RWPE2 (cell line): ENCODE measurements around the gene CLEC4G.

Experiments
- ATAC-seq: fragments of 200-7000 bp; cut with Tn5 transposase; 3 replicates; pipeline ENCODE4 v1.9.1; 2021; ENCODE audit warnings: low read depth
- DNase-seq: peaks from one replicate; pipeline ENCODE4 v3.0.0-alpha.2; 2020; ENCODE audit warnings: low spot score
- H3K27ac ChIP-seq: fragments of 450-650 bp; 2 replicates; pipeline ENCODE4 v1.5.1; 2017; ENCODE audit warnings: mild to moderate bottlenecking; ENCODE audit not compliant: poor library complexity, severe bottlenecking
- H3K27me3 ChIP-seq: fragments of 250-450 bp; sonication (Bioruptor Pico); 2 replicates; pipeline ENCODE4 v1.5.1; 2021; ENCODE audit warnings: mild to moderate bottlenecking, moderate library complexity; ENCODE audit not compliant: insufficient read depth, poor library complexity, severe bottlenecking
- H3K36me3 ChIP-seq: fragments of 250-450 bp; sonication (Bioruptor Pico); 2 replicates; pipeline ENCODE4 v1.5.1; 2020; ENCODE audit warnings: low read depth, mild to moderate bottlenecking, moderate library complexity
- H3K4me1 ChIP-seq: fragments of 250-450 bp; sonication (Bioruptor Pico); 2 replicates; pipeline ENCODE4 v1.5.1; 2021; ENCODE audit warnings: mild to moderate bottlenecking, moderate library complexity; ENCODE audit not compliant: insufficient read depth, poor library complexity, severe bottlenecking
- H3K4me3 ChIP-seq: fragments of 250-450 bp; sonication (Bioruptor Pico); 2 replicates; pipeline ENCODE4 v1.5.1; 2021; ENCODE audit warnings: mild to moderate bottlenecking, moderate library complexity; ENCODE audit not compliant: severe bottlenecking
- H3K9me3 ChIP-seq: fragments of 250-450 bp; sonication (Bioruptor Pico); 2 replicates; pipeline ENCODE4 v1.5.1; 2021; ENCODE audit warnings: mild to moderate bottlenecking, moderate library complexity; ENCODE audit not compliant: severe bottlenecking
- CTCF ChIP-seq: fragments of 450-650 bp; IDR thresholded peaks from one replicate; pipeline ENCODE4 v1.5.1; 2017; ENCODE audit warnings: mild to moderate bottlenecking, moderate library complexity; ENCODE audit not compliant: poor library complexity, severe bottlenecking

CLEC4G gene

GRCh38 chr19:7732045-7732444, at the start of gene CLEC4G:
Gene CLEC4G (minus strand): TSS chr19:7732110. CDS start chr19:7732102, 8 bp downstream.
- ATAC-seq (no peak), DNase-seq (no peak)
- H3K9me3 ChIP-seq: no peaks in the 10 kb centered on the region
- TF ChIP-seq CTCF: no peak
- no peak within 1 kb of the TSS for H3K4me3 ChIP-seq
- peaks cover 41% of the 10 kb centered on the region for H3K27me3 ChIP-seq
- H3K27ac ChIP-seq: no peak within 1 kb of the TSS
- H3K36me3 ChIP-seq: no peaks in the 10 kb centered on the region
- H3K4me1 ChIP-seq: no peaks in the 10 kb centered on the region

- H3K4me1 ChIP-seq: peaks cover 4% of the 10 kb centered on the region
- ATAC-seq (no peak), DNase-seq (no peak)
- H3K27me3 ChIP-seq: peaks cover 22% of the 10 kb centered on the region
- no peaks in the 10 kb centered on the region for H3K9me3 ChIP-seq
- no peaks in the 10 kb centered on the region for H3K36me3 ChIP-seq
- H3K4me3 ChIP-seq: no peak overlapping the region
- no peak for TF ChIP-seq CTCF
- H3K27ac ChIP-seq: no peak overlapping the region
Observed at GRCh38 chr19:7781157-7781556, 49.2 kb upstream of the CLEC4G start.

- H3K9me3 ChIP-seq: no peaks in the 10 kb centered on the region
- peaks cover 4% of the 10 kb centered on the region for H3K4me1 ChIP-seq
- TF ChIP-seq CTCF: no peak
- H3K4me3 ChIP-seq: no peak overlapping the region
- DNase-seq (no peak), ATAC-seq (no peak)
- H3K36me3 ChIP-seq: no peaks in the 10 kb centered on the region
- H3K27ac ChIP-seq: no peak overlapping the region
- H3K27me3 ChIP-seq: peaks cover 22% of the 10 kb centered on the region
Observed at GRCh38 chr19:7779631-7780486, 47.9 kb upstream of the CLEC4G start.

GRCh38 chr19:7778081-7778480, 46.2 kb upstream of the CLEC4G start:
- H3K4me1 ChIP-seq: peaks cover 3% of the 10 kb centered on the region
- peaks cover 22% of the 10 kb centered on the region for H3K27me3 ChIP-seq
- DNase-seq (no peak), ATAC-seq (no peak)
- no peak overlapping the region for H3K27ac ChIP-seq
- H3K36me3 ChIP-seq: no peaks in the 10 kb centered on the region
- no peaks in the 10 kb centered on the region for H3K9me3 ChIP-seq
- H3K4me3 ChIP-seq: no peak overlapping the region
- no peak for TF ChIP-seq CTCF

GRCh38 chr19:7775761-7776160, 43.9 kb upstream of the CLEC4G start:
- DNase-seq (no peak), ATAC-seq (no peak)
- H3K9me3 ChIP-seq: no peaks in the 10 kb centered on the region
- H3K4me3 ChIP-seq: no peak overlapping the region
- TF ChIP-seq CTCF: no peak
- no peaks in the 10 kb centered on the region for H3K36me3 ChIP-seq
- peaks cover 10% of the 10 kb centered on the region for H3K4me1 ChIP-seq
- peaks cover 5% of the 10 kb centered on the region for H3K27me3 ChIP-seq
- no peak overlapping the region for H3K27ac ChIP-seq
